Kidney epithelial cell (primary cell): ENCODE results near the gene ANAPC2. TPM values are rescaled to one million over a fixed set of nuclear protein-coding genes. Genes with fewer than 3 reads are reported as not detected.

Source experiments
- DNase-seq: peaks from one replicate; pipeline ENCODE4 v3.0.0-alpha.2; 2010; ENCODE audit warnings: low read depth
- H3K27me3 ChIP-seq: 2 replicates; pipeline ENCODE4 v1.6.0; 2011; ENCODE audit warnings: low read length; ENCODE audit not compliant: control insufficient read depth, insufficient read depth
- H3K36me3 ChIP-seq: 2 replicates; pipeline ENCODE4 v1.5.1; 2011; ENCODE audit warnings: low read length; ENCODE audit not compliant: control insufficient read depth, insufficient read depth
- H3K4me3 ChIP-seq: 2 replicates; pipeline ENCODE4 v1.5.1; 2011; ENCODE audit warnings: low read depth, mild to moderate bottlenecking, control low read depth, low read length
- total RNA-seq: library from RNA; depleted of rRNA; stranded (reverse); fragments of >200 nt; gene quantifications from 2 replicates; pipeline ENCODE4 v1.2.3, GENCODE V29; 2015
- TF ChIP-seq, protein P1 (sequence below): IDR thresholded peaks from 2 replicates; pipeline ENCODE4 v1.5.1; 2011; ENCODE audit warnings: mild to moderate bottlenecking, moderate library complexity, low read length, control low read depth, inconsistent platforms; ENCODE audit not compliant: insufficient read depth, poor library complexity, severe bottlenecking

ANAPC2 gene
- total RNA-seq, 1 donor from 2014 or later = 18.8 TPM

DNA sequence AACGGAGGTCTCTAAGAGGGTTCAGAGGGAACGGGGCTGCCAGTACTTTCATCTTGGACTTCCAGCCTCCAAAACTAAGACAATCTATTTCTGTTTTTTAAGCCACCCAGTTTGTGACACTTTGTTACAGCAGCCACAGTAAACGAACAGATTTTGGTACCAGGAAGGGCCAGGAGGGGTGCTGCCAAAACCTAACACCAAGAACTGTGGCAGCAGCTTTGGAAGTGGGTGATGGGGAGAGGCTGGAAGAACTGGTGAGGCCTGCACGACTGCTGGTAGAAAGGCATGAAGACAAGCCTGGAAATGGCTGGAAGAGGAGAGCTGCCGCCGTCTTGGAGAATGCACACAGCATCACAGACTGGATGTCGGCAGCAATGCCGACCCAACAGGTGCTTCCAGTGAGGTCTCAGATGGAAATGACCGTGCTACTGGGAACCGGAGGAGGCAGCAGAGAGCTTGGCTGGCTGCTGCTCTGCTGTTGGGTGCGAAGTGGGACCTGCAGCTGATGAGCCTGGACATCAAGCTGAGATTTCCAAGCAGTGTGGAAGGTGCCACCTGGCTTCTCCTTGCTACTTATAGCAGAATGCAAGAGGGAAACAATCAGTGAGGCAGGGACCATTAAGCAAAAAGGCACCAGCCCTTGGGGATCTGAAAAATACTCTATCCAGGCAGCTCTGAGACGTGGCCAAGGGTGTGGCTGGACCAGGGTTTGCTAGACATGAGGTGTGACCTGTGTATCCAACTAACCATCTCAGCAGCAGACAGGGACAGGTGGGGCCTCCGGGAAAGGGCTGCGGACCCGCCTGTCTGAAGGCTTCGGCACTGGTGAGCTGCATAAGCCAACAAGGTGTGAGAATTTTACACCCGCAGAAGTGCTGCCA lies 11.8 kb downstream of the ANAPC2 start:
- Histone ChIP-seq H3K4me3 (no peak overlapping the region), H3K36me3 (no peaks in the 10 kb centered on the region), H3K27me3 (peaks cover 37% of the 10 kb centered on the region)
- DNase-seq = no peak
- TF ChIP-seq, protein P1, sequence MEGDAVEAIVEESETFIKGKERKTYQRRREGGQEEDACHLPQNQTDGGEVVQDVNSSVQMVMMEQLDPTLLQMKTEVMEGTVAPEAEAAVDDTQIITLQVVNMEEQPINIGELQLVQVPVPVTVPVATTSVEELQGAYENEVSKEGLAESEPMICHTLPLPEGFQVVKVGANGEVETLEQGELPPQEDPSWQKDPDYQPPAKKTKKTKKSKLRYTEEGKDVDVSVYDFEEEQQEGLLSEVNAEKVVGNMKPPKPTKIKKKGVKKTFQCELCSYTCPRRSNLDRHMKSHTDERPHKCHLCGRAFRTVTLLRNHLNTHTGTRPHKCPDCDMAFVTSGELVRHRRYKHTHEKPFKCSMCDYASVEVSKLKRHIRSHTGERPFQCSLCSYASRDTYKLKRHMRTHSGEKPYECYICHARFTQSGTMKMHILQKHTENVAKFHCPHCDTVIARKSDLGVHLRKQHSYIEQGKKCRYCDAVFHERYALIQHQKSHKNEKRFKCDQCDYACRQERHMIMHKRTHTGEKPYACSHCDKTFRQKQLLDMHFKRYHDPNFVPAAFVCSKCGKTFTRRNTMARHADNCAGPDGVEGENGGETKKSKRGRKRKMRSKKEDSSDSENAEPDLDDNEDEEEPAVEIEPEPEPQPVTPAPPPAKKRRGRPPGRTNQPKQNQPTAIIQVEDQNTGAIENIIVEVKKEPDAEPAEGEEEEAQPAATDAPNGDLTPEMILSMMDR = peak; percentile 74

DNA sequence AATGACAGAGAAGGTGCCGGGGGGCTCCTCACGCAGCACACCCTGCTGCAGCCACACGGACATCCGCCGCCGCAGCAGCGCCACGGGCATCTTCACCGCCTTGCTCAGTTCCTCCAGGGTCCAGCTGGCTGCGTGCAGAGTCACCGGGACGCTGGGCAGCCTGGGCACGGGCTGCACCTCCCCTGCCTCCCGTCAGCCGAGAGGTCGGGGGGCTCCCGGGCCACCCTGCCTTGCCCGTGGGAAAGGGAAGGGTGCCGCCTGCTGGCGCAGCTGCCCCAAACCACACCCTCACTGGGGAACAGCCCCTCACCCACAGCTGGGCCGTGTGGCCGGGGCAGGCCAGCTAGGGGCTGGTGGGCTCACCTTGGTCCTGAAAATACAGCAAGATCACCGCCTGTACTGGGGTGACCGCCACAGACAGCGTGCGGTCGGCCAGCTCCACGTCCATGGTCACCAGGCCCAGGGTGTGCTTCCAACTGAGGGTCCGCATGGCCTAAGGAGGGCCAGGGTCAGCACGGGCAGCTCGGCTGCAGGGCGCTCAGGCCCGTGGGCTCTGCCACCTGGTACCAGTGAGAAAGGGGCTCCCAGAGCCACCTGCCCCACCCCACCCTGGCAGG lies 12.9 kb downstream of the ANAPC2 start:
- Histone ChIP-seq H3K36me3 (no peaks in the 10 kb centered on the region), H3K4me3 (no peak overlapping the region), H3K27me3 (peaks cover 48% of the 10 kb centered on the region)
- TF ChIP-seq, protein P1 = peak; percentile 37
- DNase-seq = no peak

DNA sequence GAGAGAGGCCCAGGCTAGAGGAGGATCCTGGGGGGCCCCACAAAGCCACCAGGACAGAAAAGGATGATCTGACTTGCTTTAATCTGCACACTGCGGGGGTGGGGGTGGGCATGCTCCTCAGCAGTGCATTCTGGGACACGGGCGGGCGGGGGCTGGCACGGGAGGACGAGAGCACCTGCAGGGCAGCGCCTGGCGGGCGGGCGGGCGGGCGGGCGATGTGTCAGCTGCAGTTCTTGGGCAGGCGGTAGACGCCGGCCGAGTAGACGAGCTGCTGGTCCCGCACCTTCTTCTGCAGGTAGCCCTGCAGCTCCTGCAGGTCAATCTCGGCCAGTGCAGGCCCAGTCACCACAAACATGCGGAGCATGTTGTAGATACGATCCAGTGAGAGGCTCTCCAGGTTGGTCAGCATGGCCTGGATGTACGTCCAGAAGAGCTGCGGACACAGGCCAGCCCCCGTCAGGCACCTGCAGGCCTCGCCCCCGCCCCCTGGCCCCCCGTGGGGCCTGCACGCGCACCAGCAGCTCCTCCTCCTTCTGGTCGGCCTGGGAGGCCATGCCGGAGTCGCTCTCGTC lies 13.6 kb downstream of the ANAPC2 start:
- Histone ChIP-seq H3K4me3 (no peak overlapping the region), H3K36me3 (no peaks in the 10 kb centered on the region), H3K27me3 (peaks cover 55% of the 10 kb centered on the region)
- TF ChIP-seq, protein P1 = no peak
- DNase-seq = no peak

DNA sequence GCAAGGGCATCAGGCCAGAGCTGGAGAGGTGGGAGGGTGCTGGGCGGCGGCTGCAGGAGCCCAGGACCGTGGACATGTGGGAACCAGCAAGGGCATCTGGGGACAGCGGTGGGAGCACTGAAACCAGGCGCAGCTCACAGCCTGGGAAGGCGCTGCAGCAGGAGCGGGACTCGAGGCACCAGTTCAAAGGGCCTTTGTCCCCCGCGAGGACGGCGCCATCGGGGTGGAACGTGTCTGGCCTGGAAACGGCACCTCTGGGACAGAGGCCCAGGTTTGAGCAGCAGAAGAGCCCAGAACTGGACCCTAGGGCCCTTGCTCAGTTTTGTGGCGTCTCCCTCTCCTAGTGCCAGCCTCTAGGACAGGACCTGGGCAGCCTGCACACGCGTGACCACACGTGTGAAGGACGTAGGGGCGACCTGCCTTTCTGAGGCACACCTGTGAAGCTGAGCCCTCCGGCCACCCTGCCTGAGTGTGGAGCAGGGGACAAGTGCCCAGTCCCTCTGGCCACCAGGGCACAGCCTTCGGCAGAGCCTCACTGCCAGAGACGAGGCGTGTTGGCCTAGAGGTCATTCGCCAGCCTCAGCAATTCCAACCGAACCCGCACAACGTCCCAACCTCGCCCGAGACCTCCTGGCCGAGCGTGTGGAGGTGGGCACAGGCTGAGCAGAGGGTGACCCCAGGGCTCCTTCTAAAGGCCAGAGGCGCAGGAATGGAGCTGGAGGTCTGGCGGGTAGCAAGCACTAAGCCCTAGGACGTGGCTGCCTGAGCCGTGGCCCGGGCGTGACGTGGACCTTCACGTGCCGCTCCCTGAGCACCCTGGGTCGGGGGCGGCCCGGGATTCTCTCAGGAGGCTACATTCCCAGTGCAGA lies 14.3 kb downstream of the ANAPC2 start:
- Histone ChIP-seq H3K36me3 (no peaks in the 10 kb centered on the region), H3K27me3 (peaks cover 62% of the 10 kb centered on the region), H3K4me3 (no peak overlapping the region)
- DNase-seq = no peak
- TF ChIP-seq, protein P1 = no peak

DNA sequence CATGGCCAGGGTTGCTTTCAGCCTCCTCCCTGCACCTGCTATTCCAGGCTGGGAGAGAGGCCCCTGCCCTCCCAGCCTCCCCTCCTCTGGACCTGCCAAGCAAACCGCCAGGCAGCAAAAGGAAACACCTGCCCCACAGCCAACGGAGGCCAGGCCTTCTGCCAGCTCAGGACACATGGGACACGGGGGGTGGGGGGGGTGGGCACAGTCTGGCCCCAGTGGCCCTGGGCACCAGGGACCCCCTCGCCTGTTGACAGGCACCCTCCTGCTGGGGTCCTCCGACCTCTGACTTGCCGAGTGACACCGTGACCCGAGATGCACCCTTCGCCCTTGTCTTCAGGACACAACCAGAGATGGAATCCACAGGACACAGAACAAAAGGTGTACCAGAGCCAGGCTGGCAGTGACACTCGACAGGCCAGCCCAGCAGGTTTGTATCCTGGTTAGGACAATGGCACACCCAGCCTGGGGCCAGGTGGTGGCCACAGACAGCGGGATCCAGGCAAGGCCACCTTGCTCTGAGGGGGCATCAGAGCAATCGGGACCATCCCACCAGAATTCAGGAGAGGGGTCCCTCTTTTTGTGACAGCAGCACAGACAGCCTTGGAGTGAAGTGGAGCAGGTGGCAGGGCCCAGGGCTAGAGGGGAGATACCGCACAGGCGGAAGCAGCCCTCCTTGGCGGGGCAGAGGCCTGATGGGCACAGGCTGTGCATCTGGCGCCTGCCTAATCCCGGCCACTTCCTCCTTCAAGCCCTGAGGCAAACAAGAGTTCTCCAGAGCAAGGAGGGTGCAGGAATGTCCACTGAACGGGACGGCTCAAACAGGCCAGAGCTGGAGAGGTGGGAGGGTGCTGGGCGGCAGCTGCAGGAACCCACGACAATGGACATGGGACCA lies 15.2 kb downstream of the ANAPC2 start:
- DNase-seq = no peak
- TF ChIP-seq, protein P1 = no peak
- peaks cover 69% of the 10 kb centered on the region for H3K27me3 ChIP-seq
- H3K4me3 ChIP-seq = no peak overlapping the region
- no peaks in the 10 kb centered on the region for H3K36me3 ChIP-seq
